SK-N-MC (cell line): ENCODE measurements around the gene DMWD.

Experiments used
- EZH2 ChIP-seq: fragments of 200-600 bp; sonication (generic); IDR thresholded peaks from one replicate; pipeline ENCODE4 v1.6.1; 2017; ENCODE audit warnings: antibody characterized with exemption
- POLR2AphosphoS5 ChIP-seq: IDR thresholded peaks from 2 replicates; pipeline ENCODE4 v1.6.1; 2012; ENCODE audit warnings: mild to moderate bottlenecking, low read depth, low read length, borderline replicate concordance

GRCh38 chr19:45767410-45767880, 25.2 kb downstream of the DMWD start:
- TF ChIP-seq EZH2 (no peak), POLR2AphosphoS5 (no peak)
